RPMI7951 (cell line): Measurements from ENCODE around the gene RAB17. TPM values are rescaled to one million over a fixed set of nuclear protein-coding genes. Genes with fewer than 3 reads are reported as not detected.
A peak's percentile ranks its signal among the peaks of the same experiment; 100 is the strongest.

ENCODE experiments used
- DNase-seq: peaks from one replicate; pipeline ENCODE4 v3.0.0-alpha.2; 2012; ENCODE audit warnings: low read depth
- total RNA-seq: library from RNA; depleted of rRNA; stranded (reverse); fragments of >200 nt; shearing (Covaris generic); gene quantifications from 2 replicates; pipeline ENCODE4 v1.2.3, GENCODE V29; 2014; rRNA removed

RAB17 gene
- total RNA-seq, 1 experiment from 2014 or later = 3.6 TPM

- DNase-seq = no peak
These were observed 50.9 kb downstream of the RAB17 start for GRCh38 chr2:237539681-237540080.

- no peak for DNase-seq
These were observed 51.6 kb downstream of the RAB17 start for GRCh38 chr2:237538901-237539300.

GRCh38 chr2:237538001-237538720 lies 52.4 kb downstream of the RAB17 start:
- DNase-seq = no peak

GRCh38 chr2:237536617-237537016 lies 53.9 kb downstream of the RAB17 start:
- no peak for DNase-seq

GRCh38 chr2:237536083-237536415 lies 54.5 kb downstream of the RAB17 start:
- DNase-seq = no peak

GRCh38 chr2:237535385-237536082 lies 55.0 kb downstream of the RAB17 start:
- no peak for DNase-seq

GRCh38 chr2:237534380-237534779 lies 56.2 kb downstream of the RAB17 start:
- no peak for DNase-seq

GRCh38 chr2:237533668-237534161 lies 56.8 kb downstream of the RAB17 start:
- peak; percentile 84 for DNase-seq

- DNase-seq = peak; percentile 64
These were observed 58.4 kb downstream of the RAB17 start for GRCh38 chr2:237532160-237532559.

GRCh38 chr2:237530472-237531433 lies 59.8 kb downstream of the RAB17 start:
- peak; percentile 31 for DNase-seq

- no peak for DNase-seq
These were observed 60.8 kb downstream of the RAB17 start for GRCh38 chr2:237529452-237530402.

GRCh38 chr2:237527766-237528165 lies 62.8 kb downstream of the RAB17 start:
- DNase-seq = no peak

GRCh38 chr2:237527233-237527632 lies 63.3 kb downstream of the RAB17 start:
- DNase-seq = no peak

- DNase-seq = no peak
These were observed 64.9 kb downstream of the RAB17 start for GRCh38 chr2:237525559-237526157.

- no peak for DNase-seq
These were observed 65.9 kb downstream of the RAB17 start for GRCh38 chr2:237524631-237525030.

Other genes starting within 250 kb of the RAB17 start
- gene COL6A3, start 176.6 kb downstream of the RAB17 start, total RNA-seq = 3.6 and 4.1 TPM in 2 replicates
- gene MLPH, start 103.5 kb downstream of the RAB17 start, total RNA-seq = 121 and 159 TPM in 2 replicates
- gene PRLH, start 24.2 kb downstream of the RAB17 start, total RNA-seq = not detected in 2 replicates
- gene LRRFIP1, start 36.9 kb upstream of the RAB17 start, total RNA-seq = 48.1 and 57.7 TPM in 2 replicates
- gene RBM44, start 208.0 kb upstream of the RAB17 start, total RNA-seq = 0.88 and 1.7 TPM in 2 replicates